HL-60/S4 treated with retinoic acid at 250 ng/mL for 4 days and 3 days (cell line): ENCODE results near the gene ATP2C2.

Source experiments
- in situ Hi-C: fragments of 300-500 bp; cut with MboI; formaldehyde crosslinking; loops from 2 replicates; pipeline ENCODE4 v1.7.0; 2022; ENCODE audit warnings: low sequenced_read_pairs

ATP2C2 gene

GRCh38 chr16:84505249-84506187 is 137.2 kb downstream of the ATP2C2 start:
- in situ Hi-C loops: loop anchor here (25.0 kb wide), 1 partner anchor 457 kb away; no protein-coding TSS in a partner anchor

- in situ Hi-C loops: loop anchor here (25.0 kb wide), 1 partner anchor 455 kb away; no protein-coding TSS in a partner anchor
Observed at GRCh38 chr16:84507011-84507982, 139.0 kb downstream of the ATP2C2 start.

GRCh38 chr16:84508502-84508901 is 140.2 kb downstream of the ATP2C2 start:
- in situ Hi-C loops: loop anchor here (25.0 kb wide), 1 partner anchor 454 kb away; no protein-coding TSS in a partner anchor

- in situ Hi-C loops: loop anchor here (25.0 kb wide), 1 partner anchor 453 kb away; no protein-coding TSS in a partner anchor
Observed at GRCh38 chr16:84509032-84509950, 141.0 kb downstream of the ATP2C2 start.

- in situ Hi-C loops: loop anchor here (10.0 to 25.0 kb wide), 3 partner anchors 104 to 451 kb away; partner anchors contain the start of gene COTL1
Observed at GRCh38 chr16:84511180-84511800, 143.0 kb downstream of the ATP2C2 start.

GRCh38 chr16:84511831-84512230 is 143.5 kb downstream of the ATP2C2 start:
- in situ Hi-C loops: loop anchor here (10.0 to 25.0 kb wide), 3 partner anchors 103 to 450 kb away; partner anchors contain the start of gene COTL1

GRCh38 chr16:84513123-84513522 is 144.8 kb downstream of the ATP2C2 start:
- in situ Hi-C loops: loop anchor here (10.0 to 25.0 kb wide), 3 partner anchors 102 to 449 kb away; partner anchors contain the start of gene COTL1

- in situ Hi-C loops: loop anchor here (10.0 to 25.0 kb wide), 3 partner anchors 101 to 449 kb away; partner anchors contain the start of gene COTL1
Observed at GRCh38 chr16:84513666-84514065, 145.3 kb downstream of the ATP2C2 start.
